Suprapubic skin (tissue), 4 donors: ENCODE results near the gene KMT2C.

Experiments used
- CTCF ChIP-seq, 2 donors: fragments of 200-600 bp in 1 of 2; fragments of 450-650 bp in 1 of 2; sonication (generic) in 1 of 2; IDR thresholded peaks; one replicate each; pipeline ENCODE4 v1.5.1; 2016 to 2019; ENCODE audit warnings: antibody characterized with exemption in 2 of 2, mild to moderate bottlenecking in 1 of 2, moderate library complexity in 1 of 2
- POLR2A ChIP-seq, 2 donors: fragments of 450-650 bp; IDR thresholded peaks; one replicate each; pipeline ENCODE4 v1.6.1; 2017; ENCODE audit warnings: antibody characterized with exemption in 2 of 2, mild to moderate bottlenecking in 2 of 2, moderate library complexity in 2 of 2
- POLR2AphosphoS5 ChIP-seq, 3 donors: sonication (generic); formaldehyde crosslinking; IDR thresholded peaks; one replicate each; pipeline ENCODE4 v1.6.1; 2017; ENCODE audit warnings: antibody characterized with exemption in 3 of 3

- TF ChIP-seq CTCF (IDR thresholded peaks at IDR 0.05) (no peak), POLR2A (IDR thresholded peaks at IDR 0.05) (no peak), POLR2AphosphoS5 (IDR thresholded peaks at IDR 0.05) (no peak)
Measured at GRCh38 chr7:152442330-152442835, 6.6 kb upstream of the KMT2C start.
